Measurements from ENCODE around the gene GNRHR. TPM values are rescaled to one million over a fixed set of nuclear protein-coding genes. Genes with fewer than 3 reads are reported as not detected.

Gene GNRHR
- total RNA-seq, 3 donors from 2014 or later, result not detected

DNA sequence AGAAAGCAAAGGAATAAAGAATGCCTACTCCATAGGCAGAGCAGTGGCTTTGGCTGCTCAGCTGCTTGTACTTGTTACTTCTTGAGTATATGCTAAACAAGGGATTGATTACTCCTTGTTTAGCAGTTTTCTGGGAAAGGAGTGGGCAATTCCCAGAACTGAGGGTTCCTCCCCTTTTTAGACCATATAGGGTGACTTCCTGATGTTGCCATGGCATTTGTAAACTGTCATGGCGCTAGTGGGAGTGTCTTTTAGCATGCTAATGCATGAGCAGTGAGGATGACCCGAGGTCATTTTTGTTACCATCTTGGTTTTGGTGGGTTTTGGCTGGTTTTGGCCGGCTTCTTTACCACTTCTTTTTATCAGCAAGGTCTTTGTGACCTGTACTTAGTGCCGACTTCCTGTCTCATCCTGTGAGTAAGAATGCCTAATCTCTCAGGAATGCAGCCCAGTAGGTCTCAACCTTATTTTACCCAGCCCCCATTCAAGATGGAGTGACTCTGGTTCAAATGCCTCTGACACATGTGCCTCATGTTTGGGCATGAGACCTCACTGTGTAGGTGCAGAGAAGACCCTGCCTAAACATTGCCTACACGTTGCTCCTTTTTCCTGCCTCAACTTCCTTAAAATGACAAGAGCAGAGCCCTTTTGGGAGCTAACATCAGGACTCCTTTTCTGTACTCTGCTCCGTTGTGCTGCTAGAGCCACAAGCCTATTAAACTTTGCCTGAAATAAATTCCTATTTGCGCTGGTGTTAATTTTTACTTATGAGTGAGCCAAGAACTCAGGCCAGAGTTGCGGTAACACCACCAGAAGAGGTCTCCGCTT is 32.2 kb downstream of the GNRHR start:
- no peaks in the 10 kb centered on the region for H3K36me3 ChIP-seq
- no peak for DNase-seq (ENCODE audit: low spot score in 2 of 2)
- no peaks in the 10 kb centered on the region for H3K27me3 ChIP-seq
- H3K4me1 ChIP-seq, result no peaks in the 10 kb centered on the region
- H3K4me3 ChIP-seq, result no peak overlapping the region
- intact Hi-C loops (cut with DNase I; ENCODE audit: low total_unique reads), result no loop called here
- H3K9me3 ChIP-seq, result no peaks in the 10 kb centered on the region
- H3K27ac ChIP-seq, result no peak overlapping the region
- TF ChIP-seq, protein P1, sequence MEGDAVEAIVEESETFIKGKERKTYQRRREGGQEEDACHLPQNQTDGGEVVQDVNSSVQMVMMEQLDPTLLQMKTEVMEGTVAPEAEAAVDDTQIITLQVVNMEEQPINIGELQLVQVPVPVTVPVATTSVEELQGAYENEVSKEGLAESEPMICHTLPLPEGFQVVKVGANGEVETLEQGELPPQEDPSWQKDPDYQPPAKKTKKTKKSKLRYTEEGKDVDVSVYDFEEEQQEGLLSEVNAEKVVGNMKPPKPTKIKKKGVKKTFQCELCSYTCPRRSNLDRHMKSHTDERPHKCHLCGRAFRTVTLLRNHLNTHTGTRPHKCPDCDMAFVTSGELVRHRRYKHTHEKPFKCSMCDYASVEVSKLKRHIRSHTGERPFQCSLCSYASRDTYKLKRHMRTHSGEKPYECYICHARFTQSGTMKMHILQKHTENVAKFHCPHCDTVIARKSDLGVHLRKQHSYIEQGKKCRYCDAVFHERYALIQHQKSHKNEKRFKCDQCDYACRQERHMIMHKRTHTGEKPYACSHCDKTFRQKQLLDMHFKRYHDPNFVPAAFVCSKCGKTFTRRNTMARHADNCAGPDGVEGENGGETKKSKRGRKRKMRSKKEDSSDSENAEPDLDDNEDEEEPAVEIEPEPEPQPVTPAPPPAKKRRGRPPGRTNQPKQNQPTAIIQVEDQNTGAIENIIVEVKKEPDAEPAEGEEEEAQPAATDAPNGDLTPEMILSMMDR (IDR thresholded peaks at IDR 0.05), result no peak
- TF ChIP-seq POLR2AphosphoS5 (IDR thresholded peaks at IDR 0.05) (no peak), POLR2A (IDR thresholded peaks at IDR 0.05) (no peak)

DNA sequence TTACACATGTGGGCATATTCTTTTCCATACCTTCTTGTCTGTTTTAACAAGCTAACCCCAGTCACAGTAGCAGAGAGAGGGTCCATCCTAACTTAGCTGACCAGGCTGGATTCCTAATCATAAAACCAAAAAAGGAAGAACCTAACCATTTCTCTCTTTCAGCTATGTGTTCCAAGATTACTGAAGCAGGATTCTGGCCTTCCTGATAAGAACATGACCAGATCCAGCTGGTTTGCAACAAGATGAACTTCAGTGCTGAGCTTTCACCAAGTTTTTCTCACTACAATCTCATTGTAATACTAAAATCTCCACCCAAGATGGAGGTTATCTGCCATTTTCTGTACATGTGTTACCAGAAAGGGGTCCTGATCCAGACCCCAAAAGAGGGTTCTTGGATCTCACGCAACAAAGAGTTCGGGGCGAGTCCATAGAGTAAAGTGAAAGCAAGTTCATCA is 32.8 kb downstream of the GNRHR start:
- TF ChIP-seq POLR2AphosphoS5 (IDR thresholded peaks at IDR 0.05) (no peak), POLR2A (IDR thresholded peaks at IDR 0.05) (no peak)
- TF ChIP-seq, protein P1 (IDR thresholded peaks at IDR 0.05), result no peak
- no peak overlapping the region for H3K27ac ChIP-seq

DNA sequence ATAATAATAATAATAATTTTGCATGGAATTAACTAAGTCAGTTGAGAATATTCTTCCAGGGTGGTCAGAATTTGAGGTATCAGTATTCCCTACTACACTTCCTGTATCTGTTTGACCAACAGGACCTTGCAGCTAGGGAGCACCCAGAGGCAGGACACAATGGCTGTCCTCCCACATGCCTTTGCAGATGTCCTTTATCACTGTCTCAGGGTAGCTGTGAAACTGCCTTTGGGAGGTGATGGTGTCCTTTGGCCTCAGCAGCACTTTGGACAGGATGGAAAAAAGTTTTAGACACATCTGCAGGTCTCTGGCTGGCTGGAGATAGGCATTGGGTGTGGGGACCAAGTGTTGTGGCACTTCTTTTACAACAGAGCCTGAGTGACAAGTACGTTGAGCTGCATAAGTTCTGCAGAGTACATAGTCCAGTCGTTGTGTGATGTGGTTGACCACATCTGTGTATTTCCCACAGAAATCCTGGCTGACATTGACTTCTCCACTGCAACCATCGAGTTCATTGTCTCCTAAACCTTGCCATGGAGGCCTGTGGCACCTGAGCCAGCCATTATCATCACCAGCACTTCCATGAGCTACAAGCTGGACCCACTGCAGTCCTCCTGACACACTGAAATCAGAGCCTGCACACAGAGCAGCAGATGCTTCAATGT is 34.1 kb downstream of the GNRHR start:
- DNase-seq (ENCODE audit: low spot score in 2 of 2), result no peak
- no peaks in the 10 kb centered on the region for H3K9me3 ChIP-seq
- TF ChIP-seq POLR2AphosphoS5 (IDR thresholded peaks at IDR 0.05), result no peak
- TF ChIP-seq POLR2A (IDR thresholded peaks at IDR 0.05), result no peak
- TF ChIP-seq, protein P1 (IDR thresholded peaks at IDR 0.05), result no peak
- no peaks in the 10 kb centered on the region for H3K27me3 ChIP-seq
- no peaks in the 10 kb centered on the region for H3K4me1 ChIP-seq
- intact Hi-C loops (cut with DNase I; ENCODE audit: low total_unique reads), result no loop called here
- H3K4me3 ChIP-seq, result no peak overlapping the region
- no peak overlapping the region for H3K27ac ChIP-seq
- no peaks in the 10 kb centered on the region for H3K36me3 ChIP-seq

More for the DNA sequence above, 32.8 kb downstream of the GNRHR start:
- no peak overlapping the region for H3K4me3 ChIP-seq
- H3K9me3 ChIP-seq, result no peaks in the 10 kb centered on the region
- no peaks in the 10 kb centered on the region for H3K4me1 ChIP-seq
- H3K36me3 ChIP-seq, result no peaks in the 10 kb centered on the region
- H3K27me3 ChIP-seq, result no peaks in the 10 kb centered on the region
- DNase-seq (ENCODE audit: low spot score in 2 of 2), result no peak
- intact Hi-C loops (cut with DNase I; ENCODE audit: low total_unique reads), result no loop called here

DNA sequence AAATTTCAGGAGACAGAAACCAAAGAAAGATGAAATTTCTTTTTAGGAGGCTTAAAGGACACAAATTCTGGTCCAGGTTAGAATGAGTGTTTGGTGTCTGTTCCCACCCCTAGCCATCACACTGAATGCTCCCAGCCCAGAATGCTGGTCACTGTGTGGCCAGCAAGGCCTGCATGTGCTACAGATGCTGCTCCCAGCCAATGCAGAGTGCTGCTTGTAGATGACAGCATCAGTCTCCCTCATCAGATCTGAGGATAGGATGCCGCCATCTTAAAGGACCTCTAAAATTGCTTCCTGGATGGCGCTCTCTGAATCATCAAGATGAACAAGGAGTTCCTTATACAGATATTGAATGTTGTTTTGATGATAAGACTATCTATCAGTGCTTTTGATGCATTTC is 35.3 kb downstream of the GNRHR start:
- no peak for TF ChIP-seq POLR2A (IDR thresholded peaks at IDR 0.05)
- TF ChIP-seq, protein P1 (IDR thresholded peaks at IDR 0.05), result no peak
- TF ChIP-seq POLR2AphosphoS5 (IDR thresholded peaks at IDR 0.05), result no peak
- H3K27ac ChIP-seq, result no peak overlapping the region
- intact Hi-C loops (cut with DNase I; ENCODE audit: low total_unique reads), result no loop called here
- no peak for DNase-seq (ENCODE audit: low spot score in 2 of 2)
- no peaks in the 10 kb centered on the region for H3K27me3 ChIP-seq
- no peaks in the 10 kb centered on the region for H3K9me3 ChIP-seq
- H3K36me3 ChIP-seq, result no peaks in the 10 kb centered on the region
- H3K4me1 ChIP-seq, result no peaks in the 10 kb centered on the region
- no peak overlapping the region for H3K4me3 ChIP-seq

DNA sequence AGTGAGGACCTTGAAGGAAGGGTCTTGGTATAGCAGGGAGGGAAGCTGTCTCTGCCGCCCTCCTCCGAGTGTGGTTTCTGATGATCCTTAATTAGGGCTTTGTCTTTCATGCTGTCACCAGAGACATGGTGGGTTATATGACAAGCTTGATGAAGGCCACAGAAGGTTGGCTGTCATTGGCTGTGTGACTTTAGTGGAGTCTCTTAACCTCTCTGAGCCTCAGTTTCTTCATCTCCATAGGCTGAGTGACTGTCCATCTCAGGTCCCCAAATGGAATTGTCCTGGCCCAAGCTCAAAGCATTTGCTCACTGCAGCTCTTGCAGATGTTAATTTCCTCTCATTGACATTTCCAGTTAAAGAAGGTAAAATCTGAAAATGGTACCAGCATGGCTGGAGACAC is 36.6 kb downstream of the GNRHR start:
- Histone ChIP-seq H3K4me1 (no peaks in the 10 kb centered on the region), H3K27me3 (no peaks in the 10 kb centered on the region), H3K4me3 (no peak overlapping the region), H3K27ac (no peak overlapping the region), H3K9me3 (no peaks in the 10 kb centered on the region), H3K36me3 (no peaks in the 10 kb centered on the region)
- DNase-seq (ENCODE audit: low spot score in 2 of 2), result no peak
- intact Hi-C loops (cut with DNase I; ENCODE audit: low total_unique reads), result no loop called here
- TF ChIP-seq POLR2A (IDR thresholded peaks at IDR 0.05) (no peak), POLR2AphosphoS5 (IDR thresholded peaks at IDR 0.05) (no peak)
- TF ChIP-seq, protein P1 (IDR thresholded peaks at IDR 0.05), result no peak
